ENCODE measurements around the gene PRDM10.
"Not testable (repeated sequence)": the region's sequence is repeated elsewhere in the genome, so short reads cannot be mapped to it uniquely, and the experiment has no call there.

The PRDM10 gene

DNA sequence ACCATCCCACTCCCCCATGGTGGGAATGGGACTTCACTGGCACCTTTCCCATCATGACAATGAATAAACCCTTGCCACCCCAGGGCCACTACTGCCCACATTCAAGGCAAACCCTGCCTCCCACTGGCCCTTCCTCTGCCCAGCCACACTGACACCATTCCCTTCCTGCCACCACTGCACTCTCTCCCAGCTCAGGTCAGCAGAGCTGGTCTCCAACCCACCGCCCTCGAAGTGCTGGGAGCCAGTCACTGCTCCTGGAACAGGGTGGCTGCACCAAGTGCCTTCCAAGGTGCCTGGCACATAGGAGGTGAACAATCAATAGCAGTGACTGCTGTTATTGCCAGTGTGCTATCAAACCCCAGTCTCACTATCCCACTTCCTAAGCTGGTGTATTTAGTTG is 27.1 kb downstream of the PRDM10 start:
- no peak for DNase-seq (ENCODE audit: low spot score)

DNA sequence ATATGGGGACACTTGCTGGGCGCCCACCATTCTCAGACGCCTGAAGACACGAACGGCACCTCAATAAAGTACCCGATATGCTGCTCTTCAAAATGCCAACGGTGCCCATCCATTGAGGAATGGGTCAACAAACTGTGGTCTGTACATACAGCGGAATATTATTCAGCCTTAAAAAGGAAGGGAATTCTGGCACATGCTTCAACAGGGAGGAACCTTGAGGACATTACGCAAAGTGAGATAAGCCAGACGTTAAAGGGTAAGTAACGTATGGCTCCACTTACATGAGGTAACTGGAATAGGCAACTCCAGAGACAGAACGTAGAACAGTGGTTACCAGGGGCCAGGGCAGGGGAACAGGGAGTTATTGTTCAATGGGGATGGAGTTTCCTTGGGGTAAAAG is 28.0 kb downstream of the PRDM10 start:
- no peak for DNase-seq (ENCODE audit: low spot score)

GRCh38 chr11:129974237-129974636 is 28.4 kb downstream of the PRDM10 start:
- no peak for DNase-seq (ENCODE audit: low spot score)

GRCh38 chr11:129973809-129974208 is 28.8 kb downstream of the PRDM10 start:
- peak; percentile 62 for DNase-seq (ENCODE audit: low spot score)

- peak; percentile 20 for DNase-seq (ENCODE audit: low spot score)
Measured at GRCh38 chr11:129973068-129973467, 29.6 kb downstream of the PRDM10 start.

DNA sequence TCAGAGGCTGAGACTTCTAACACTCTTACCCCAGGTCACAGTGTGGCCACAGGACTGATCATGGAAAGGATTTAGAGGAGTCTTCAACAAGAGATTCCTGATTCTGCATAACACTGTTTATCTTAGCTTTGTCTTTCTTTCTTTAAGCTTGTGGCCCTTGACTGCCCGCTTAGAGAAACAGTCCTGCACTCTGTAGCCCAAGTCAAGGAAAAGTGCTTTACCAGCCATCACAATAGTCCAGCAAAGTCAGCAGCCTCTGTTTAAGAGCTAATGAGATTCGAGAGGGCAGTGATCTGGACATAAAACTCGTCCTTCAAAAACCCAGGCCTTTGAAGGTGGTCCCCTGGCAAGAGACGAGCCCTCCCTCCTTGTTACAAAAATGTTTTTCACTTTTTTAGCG is 30.0 kb downstream of the PRDM10 start:
- DNase-seq (ENCODE audit: low spot score) = no peak

DNA sequence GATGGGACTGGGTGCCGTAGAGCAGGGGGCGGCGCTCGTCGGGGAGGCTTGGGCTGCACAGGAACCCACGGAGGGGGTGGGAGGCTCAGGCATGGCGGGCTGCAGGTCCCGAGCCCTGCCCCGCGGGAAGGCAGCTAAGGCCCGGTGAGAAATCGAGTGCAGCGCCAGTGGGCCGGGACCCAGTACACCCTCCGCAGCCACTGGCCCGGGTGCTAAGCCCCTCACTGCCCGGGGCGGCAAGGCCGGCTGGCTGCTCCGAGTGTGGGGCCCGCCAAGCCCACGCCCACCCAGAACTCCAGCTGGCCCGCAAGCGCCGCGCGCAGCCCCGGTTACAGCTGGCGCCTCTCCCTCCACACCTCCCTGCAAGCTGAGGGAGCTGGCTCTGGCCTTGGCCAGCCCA is 30.8 kb downstream of the PRDM10 start:
- DNase-seq (ENCODE audit: low spot score) = not testable (repeated sequence)

DNA sequence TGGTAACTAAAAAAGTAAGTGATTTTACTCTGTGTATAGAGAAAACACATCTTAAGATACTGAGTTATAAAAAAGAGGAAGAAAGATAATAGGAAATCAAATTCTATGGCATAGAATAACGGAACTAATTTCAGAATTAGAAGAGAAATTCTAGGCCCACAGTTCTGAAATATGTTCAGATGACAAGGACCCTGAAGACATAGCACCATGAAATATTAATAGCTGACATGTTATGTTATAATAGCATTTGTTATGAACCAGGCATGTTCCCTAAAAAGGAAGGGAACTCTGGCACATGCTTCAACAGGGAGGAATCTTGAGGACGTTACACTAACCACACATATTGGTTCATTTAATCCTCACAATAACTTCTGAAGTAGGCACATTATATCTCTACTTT is 32.7 kb downstream of the PRDM10 start:
- no peak for DNase-seq (ENCODE audit: low spot score)

DNA sequence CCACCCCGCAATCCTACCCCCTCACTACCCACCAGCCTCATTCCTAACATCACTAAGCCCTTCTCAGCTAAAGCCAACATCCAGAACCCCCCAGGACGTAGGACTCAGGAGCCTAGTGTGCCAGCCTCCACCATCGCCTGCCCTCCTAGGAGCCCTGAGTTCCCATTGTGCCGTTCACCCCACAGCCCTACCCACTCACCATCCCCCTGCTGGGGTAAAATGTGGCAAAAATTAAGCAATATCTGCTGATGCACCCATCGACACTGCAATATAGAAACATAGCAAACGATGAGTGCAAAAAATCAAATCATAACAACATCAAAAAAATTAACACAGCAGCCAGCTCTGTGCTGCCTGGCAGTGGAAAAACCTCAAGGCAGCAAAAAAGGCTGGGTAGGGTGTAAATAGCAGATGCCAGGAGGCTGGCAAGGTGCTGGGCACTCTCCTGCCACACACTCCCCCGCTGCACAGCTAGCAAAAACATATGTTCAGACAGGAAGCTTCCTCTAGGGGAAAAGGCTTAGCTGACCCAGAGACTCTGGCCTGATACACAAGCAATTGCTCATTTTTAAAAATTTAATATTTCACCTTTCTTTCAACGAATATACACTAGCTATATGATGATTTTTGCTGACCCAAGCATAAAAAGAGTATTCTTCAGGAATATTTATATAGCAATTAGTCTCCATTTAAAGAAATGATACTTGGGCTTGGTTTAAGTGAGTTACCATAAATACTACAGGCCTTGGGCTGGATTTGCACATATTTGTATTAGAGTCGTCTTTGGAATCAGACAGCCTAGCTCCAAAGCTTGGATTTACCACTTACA is 33.8 kb downstream of the PRDM10 start:
- DNase-seq (ENCODE audit: low spot score) = no peak

GRCh38 chr11:129967996-129968395 is 34.6 kb downstream of the PRDM10 start:
- peak; percentile 83 for DNase-seq (ENCODE audit: low spot score)

DNA sequence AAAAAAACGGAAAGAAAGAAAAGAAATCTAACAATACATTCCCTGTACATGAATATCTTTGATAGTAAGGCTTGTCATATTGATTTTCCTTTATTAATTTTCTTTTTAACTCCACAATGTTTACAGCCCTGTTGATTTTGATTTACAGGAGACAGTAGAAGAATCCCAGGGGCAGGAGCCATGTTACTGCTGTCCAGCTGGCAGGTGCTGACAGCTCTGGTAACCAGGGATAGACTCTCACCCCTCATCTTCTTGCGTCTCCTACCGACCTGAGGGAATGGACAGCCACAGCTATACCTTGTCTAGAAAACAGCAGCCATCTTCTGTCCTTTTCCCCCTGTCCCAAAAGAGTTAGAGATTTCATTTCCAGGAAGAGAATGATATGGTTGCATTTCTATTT is 37.4 kb downstream of the PRDM10 start:
- DNase-seq (ENCODE audit: low spot score) = no peak

- peak; percentile 81 for DNase-seq (ENCODE audit: low spot score)
Measured at GRCh38 chr11:129960216-129961214, 42.1 kb downstream of the PRDM10 start.

DNA sequence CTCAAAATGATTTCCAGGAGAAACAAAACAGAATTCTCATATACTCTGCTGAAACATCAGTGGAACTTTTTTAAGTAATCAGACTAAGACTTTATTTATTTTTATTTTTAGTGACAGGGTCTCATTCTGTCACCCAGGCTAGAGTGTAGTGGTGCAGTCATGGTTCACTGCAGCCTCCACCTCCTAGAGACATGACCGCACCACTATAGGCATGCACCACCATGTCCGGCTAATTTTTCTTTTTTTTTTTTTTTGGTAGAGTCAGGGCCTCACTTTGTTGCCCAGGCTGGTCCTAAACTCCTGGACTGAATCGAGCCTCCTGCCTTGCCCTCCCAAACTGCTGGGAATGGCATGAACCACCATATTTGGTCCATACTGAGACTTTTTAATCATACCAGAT is 42.9 kb downstream of the PRDM10 start:
- DNase-seq (ENCODE audit: low spot score) = peak; percentile 35

DNA sequence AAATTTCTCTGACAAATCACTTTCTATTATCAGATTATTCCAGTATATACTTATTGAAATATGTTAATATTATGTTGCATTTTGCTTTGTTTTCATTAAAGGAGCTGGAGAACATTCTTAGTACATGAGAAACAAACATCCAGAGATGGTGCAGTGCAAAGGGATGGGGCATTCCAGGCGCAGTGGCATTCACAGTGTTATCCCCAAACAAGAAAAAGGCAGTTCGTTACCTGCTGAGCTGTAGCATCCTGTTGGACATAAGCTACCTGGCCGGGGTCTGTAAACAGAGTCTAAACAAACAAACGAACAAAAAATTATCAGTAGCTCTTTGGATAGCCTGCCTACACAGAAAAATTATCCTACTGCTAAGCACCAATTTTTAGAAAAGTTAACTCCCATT is 47.4 kb downstream of the PRDM10 start:
- no peak for DNase-seq (ENCODE audit: low spot score)

DNA sequence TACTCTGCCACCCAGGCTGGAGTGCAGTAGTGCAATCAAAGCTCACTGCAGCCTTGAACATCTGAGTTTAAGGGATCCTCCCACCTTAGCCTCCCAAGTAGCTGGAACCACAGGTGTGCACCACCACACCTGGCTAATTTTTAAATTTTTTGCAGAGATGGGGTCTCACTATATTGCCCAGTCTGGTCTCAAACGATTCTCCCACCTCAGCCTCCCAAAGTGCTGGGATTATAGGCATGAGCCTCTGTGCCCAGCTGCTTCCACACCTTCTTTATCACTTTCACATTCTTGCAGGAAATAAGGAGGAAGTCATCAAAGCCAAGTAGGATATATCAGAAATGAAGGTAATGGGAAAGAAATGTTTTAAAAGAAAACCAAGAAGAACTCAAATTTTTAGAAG is 47.9 kb downstream of the PRDM10 start:
- not testable (repeated sequence) for DNase-seq (ENCODE audit: low spot score)

DNA sequence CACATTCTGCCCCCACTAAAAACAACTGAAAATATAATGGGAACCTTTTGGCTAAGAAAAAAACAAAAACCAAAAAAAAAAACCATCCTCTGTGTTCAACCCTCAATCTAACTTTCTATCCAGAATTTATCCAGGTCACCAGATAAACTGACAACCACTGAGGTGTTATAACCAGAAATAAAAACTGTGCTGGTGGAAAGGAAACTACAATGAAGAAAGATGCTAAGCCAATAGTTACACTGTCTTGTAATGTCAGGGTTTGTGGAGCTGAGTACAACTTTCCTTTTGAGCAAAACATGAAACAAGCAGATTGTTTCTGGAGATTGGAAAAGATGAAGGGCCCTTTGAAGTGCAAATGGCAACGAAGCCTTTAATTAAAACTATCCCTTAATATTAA is 50.8 kb downstream of the PRDM10 start:
- DNase-seq (ENCODE audit: low spot score) = no peak

DNA sequence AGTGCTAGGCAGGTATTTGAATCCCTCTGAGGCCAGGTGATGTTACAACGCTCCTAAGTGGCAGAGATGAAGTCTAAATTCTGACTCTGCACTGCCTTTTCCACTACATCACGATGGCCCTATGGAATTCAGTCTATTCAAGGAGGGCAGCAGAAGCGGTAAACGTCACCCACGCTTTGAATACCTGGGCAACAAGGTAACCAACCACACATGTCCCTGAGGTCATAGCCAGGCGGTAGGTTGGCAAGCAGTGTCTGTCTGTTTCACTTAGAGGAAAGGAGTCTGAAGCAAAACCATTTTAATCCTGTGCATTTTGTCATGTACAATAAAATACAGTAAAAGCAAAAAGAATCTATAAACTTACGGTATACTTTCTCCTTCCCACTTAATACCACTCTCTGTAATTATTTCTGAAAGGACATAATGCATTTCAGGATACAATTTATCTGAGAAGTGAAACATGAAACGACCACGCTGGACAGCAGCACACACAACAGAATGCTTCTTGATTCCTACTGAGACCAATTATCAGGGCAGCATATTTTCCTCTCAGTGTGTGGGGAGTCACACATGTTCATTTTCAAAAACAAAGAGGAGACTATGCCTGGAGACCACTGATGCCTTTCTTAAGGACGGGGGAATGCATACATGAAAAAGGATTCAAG is 51.3 kb downstream of the PRDM10 start:
- peak; percentile 43 for DNase-seq (ENCODE audit: low spot score)

- DNase-seq (ENCODE audit: low spot score) = no peak
Measured at GRCh38 chr11:129950101-129951091, 52.2 kb downstream of the PRDM10 start.

DNA sequence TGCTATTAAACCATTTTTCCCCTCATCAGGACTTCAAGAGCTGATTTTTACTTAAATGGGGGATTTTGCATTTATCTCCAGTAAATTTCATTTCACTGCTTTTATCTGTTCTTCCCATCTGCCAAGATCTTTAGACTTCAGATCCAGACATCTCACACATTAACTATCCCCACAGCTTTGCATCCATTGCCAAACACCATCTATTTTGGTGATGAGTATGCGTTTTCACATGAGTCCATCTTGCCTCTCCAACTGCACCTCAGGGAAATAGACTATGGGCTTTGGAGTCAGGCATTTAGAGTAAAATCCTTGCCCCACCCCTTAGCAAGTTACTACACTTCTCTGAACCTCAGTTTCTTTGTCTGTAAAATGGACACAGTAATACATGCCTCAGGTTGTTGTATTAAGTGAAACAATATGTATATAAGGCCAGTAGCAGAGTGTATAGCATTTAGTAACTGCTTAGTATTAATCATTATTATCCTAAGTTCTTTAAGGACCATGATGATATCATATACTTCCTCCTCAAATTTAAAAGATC is 53.6 kb downstream of the PRDM10 start:
- no peak for DNase-seq (ENCODE audit: low spot score)

DNA sequence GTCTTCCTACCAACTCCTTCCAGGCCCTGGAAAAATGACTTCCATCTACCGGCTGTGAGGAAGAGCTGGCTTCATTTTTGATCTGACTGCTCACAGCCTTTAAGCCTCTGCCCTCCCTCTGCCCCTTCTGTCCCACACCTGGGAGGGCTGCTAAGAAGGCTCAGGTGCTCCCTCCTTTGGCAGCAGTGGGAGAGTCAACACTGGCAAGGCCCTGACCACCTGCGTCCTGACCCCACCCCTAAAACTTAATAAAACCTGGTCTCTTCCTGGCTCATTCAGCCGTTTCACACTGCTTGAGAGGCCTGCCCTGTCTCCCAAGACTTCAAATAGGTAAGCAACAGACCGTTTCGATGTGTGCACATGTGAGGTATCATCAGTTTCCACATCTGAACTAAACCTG is 55.2 kb downstream of the PRDM10 start:
- DNase-seq (ENCODE audit: low spot score) = no peak

DNA sequence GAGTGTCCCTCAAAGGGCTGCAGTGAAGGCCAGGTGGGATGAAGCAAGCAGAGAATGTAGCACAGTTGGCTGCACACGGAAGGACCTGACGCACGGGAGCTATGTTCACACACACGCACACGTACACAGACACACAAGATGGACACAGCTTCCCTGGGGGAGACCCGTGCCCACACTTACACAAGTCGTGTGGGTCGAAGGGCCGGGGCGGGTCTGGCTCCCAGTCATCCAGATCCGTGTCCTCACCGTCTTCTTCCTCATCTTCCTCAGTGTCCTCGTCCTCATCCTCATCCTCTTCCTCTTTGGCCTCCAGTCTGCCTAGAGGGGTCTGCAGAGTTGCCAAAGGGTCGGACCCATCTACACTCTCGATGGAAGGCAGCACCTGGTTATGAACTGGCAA is 55.7 kb downstream of the PRDM10 start:
- no peak for DNase-seq (ENCODE audit: low spot score)
